GM12801 (cell line): ENCODE measurements around the gene GPSM3.

ENCODE experiments used
- TF ChIP-seq, protein P1 (sequence below): IDR thresholded peaks from one replicate; pipeline ENCODE4 v1.5.1; 2011; ENCODE audit warnings: control low read depth; ENCODE audit not compliant: insufficient read length; ENCODE audit errors: extremely low read depth

GPSM3 gene

DNA sequence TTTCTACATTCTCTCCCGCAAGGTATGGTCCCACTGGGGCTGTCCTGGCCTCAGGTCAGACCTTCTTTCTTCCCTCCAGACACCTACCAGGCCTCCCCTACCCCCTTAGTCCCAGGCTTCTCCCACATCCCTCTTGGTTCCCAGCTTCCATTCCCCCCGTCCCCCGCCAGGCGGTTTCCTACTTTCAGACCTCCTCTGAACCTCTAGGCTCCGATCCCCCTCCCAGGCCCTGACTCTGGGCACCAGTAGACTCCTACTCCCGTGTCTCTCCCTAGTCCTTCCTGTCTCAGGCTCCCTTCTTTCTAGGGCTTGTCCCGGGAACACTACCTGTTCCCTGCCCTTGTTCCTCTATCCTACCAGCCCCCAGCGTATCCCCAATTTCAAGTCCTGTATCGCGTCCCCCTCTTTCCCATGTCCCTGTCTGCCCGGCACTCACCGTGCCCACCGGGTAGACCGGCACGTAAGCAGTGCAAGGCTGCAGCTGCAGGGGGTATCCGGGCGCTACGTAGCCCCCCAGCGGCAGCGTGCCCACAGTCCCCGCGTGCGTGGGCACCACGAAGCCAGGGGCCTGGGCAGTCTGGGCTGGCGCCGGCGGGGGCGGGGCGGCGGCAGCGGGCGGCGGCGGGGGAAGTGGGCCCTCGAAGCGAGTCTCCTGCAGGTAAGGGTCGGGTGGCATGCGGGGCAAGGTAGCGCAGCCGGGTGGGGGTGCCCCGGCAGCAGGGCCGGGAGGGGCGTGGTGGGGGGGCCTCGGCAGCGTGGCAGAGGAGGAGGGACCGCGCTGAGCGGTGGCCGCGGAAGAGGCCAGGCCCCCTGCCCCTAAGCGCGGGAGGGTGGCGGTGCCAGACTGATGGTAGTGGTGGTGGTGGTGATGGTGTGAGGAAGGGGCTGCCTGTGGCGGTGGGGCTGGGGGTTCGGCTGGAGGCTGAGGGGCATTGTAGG is 42.2 kb downstream of the GPSM3 start:
- TF ChIP-seq, protein P1, sequence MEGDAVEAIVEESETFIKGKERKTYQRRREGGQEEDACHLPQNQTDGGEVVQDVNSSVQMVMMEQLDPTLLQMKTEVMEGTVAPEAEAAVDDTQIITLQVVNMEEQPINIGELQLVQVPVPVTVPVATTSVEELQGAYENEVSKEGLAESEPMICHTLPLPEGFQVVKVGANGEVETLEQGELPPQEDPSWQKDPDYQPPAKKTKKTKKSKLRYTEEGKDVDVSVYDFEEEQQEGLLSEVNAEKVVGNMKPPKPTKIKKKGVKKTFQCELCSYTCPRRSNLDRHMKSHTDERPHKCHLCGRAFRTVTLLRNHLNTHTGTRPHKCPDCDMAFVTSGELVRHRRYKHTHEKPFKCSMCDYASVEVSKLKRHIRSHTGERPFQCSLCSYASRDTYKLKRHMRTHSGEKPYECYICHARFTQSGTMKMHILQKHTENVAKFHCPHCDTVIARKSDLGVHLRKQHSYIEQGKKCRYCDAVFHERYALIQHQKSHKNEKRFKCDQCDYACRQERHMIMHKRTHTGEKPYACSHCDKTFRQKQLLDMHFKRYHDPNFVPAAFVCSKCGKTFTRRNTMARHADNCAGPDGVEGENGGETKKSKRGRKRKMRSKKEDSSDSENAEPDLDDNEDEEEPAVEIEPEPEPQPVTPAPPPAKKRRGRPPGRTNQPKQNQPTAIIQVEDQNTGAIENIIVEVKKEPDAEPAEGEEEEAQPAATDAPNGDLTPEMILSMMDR = no peak

DNA sequence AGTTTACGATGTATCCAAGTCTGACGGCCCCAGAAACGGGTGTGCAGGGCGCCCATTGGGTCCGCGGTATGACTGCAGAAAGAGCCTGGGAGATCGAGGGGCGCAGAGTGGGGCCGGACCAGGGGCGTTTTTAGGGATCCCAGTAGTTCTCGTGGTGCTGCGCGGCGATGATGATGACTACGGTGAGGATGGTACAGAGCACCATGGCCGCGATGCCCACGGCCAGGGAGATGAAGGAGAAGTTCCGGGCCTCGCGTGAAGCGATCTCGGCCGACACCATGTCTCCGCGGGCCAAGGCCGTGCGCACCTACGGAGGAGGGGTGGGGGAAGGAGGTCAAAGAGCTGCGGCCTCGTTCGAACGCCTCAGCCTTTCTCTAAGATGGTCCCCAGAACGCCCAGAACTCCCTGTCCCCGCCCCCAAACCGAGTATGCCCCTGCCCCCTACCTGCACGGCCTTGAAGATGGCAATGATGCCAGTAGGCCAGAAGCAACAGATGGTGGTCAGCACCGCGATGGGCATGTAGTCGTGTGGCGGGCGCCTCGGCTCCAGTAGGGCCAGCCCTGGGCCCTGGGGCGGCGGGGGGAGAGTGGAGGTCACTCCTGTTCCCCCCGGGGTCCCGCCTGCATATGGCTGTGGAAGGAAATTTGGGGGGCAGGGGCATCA is 43.2 kb downstream of the GPSM3 start:
- TF ChIP-seq, protein P1 = no peak

DNA sequence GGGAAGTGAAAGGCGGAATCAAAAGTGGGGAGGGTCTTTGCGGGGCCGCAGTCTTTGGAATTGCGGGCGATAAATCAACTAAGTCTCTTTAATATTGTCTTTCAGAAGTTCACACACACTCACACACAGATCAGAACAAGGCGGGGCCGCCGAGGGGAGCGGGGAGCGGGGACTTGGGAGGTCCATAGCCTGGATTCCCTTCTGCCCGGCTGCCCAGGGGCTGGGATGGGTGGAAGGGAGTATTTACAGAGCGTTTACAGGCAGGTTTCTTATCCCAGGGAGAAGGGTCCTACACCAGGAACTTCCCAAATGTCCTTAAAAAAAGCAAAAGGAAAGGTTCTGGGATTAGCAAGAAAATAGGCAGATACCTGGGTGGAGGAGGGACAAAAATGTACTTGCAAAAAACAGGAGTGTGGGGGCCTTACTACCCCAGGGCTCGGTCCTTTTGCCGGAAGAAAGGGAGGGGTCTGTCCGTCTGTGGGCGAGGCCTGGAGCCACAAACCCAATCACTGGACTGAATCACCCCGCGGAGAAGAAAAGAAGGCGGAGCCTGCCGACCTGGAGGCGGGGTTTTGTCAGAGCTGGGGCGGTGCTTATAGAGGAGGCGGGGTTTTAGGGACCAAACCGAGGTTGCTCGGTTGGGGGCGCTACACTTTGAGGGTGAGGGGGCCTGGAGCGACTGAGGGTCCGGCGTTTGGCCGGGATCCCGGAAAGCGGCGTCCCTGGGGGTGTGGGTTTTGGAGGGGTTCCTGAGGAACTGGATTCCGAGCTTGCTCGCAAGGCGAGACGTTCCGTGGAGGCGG is 44.0 kb downstream of the GPSM3 start:
- TF ChIP-seq, protein P1 = no peak

GRCh38 chr6:32147401-32148132 is 44.9 kb downstream of the GPSM3 start:
- TF ChIP-seq, protein P1 = no peak

DNA sequence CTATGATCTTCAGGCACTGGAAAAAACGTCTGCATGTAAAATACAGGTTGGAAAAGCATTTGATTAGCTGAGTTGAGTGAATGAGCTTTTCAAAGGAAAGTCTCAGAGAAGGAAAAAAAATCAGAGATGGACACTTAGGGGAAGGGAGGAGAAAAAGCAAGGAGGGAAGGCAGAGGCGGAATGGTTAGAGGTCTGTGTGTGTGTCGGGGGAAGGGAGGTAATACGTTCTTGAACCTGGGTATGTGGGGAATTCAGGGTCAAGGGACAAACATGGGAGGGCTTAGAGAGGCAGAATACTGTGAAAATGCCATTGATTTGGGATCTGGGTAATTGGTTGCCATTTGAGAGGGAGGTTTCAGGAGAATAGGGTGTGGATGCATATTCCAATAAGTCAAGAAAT is 45.8 kb downstream of the GPSM3 start:
- TF ChIP-seq, protein P1 = no peak

GRCh38 chr6:32146287-32146686 is 46.2 kb downstream of the GPSM3 start:
- TF ChIP-seq, protein P1 = no peak
